Skeletal muscle tissue (tissue), 4 donors: Measurements from ENCODE around the gene PLA2G6. TPM values are rescaled to one million over a fixed set of nuclear protein-coding genes. Genes with fewer than 3 reads are reported as not detected.

Source experiments
- H3K27ac ChIP-seq: one replicate; pipeline ENCODE4 v1.7.0; 2013; ENCODE audit warnings: mild to moderate bottlenecking, low read depth, low read length, inconsistent platforms
- H3K27me3 ChIP-seq, 3 donors: one replicate each; pipeline ENCODE4 v1.7.0; 2013; ENCODE audit warnings: low read length in 3 of 3; ENCODE audit not compliant: control insufficient read depth in 3 of 3, insufficient read depth in 3 of 3
- H3K36me3 ChIP-seq, 3 donors: one replicate each; pipeline ENCODE4 v1.7.0; 2013; ENCODE audit warnings: low read length in 3 of 3; ENCODE audit not compliant: control insufficient read depth in 3 of 3, insufficient read depth in 3 of 3
- H3K4me1 ChIP-seq, 3 donors: one replicate each; pipeline ENCODE4 v1.7.0; 2013; ENCODE audit warnings: low read length in 3 of 3, mild to moderate bottlenecking in 3 of 3; ENCODE audit not compliant: control insufficient read depth in 3 of 3, insufficient read depth in 3 of 3
- H3K4me3 ChIP-seq, 3 donors: one replicate each; pipeline ENCODE4 v1.7.0; 2013; ENCODE audit warnings: low read length in 3 of 3
- H3K9ac ChIP-seq, 3 donors: one replicate each; pipeline ENCODE4 v1.7.0; 2013; ENCODE audit warnings: low read length in 3 of 3, mild to moderate bottlenecking in 3 of 3, moderate library complexity in 2 of 3, low read depth in 1 of 3
- H3K9me3 ChIP-seq, 3 donors: one replicate each; pipeline ENCODE4 v1.7.0; 2013; ENCODE audit warnings: low read length in 3 of 3; ENCODE audit not compliant: control insufficient read depth in 3 of 3
- total RNA-seq: library from RNA; depleted of rRNA; stranded (reverse); fragments of >200 nt; gene quantifications from one replicate; pipeline ENCODE4 v1.2.3, GENCODE V29; 2014
- donor health status: Osteomylitis.

Gene PLA2G6
- total RNA-seq, 1 donor from 2014 or later = 14.1 TPM

GRCh38 chr22:38107692-38108515, 73.7 kb downstream of the PLA2G6 start:
- H3K27ac ChIP-seq = no peak overlapping the region
- H3K9ac ChIP-seq = no peak overlapping the region
- no peak overlapping the region for H3K4me3 ChIP-seq
- peaks cover 6 to 8% (median 7%) of the 10 kb centered on the region in 3 donors for H3K4me1 ChIP-seq
- H3K27me3 ChIP-seq = no peaks in the 10 kb centered on the region
- H3K9me3 ChIP-seq = no peaks in the 10 kb centered on the region
- peaks cover 0 to 3% (median 0%) of the 10 kb centered on the region in 3 donors for H3K36me3 ChIP-seq

DNA sequence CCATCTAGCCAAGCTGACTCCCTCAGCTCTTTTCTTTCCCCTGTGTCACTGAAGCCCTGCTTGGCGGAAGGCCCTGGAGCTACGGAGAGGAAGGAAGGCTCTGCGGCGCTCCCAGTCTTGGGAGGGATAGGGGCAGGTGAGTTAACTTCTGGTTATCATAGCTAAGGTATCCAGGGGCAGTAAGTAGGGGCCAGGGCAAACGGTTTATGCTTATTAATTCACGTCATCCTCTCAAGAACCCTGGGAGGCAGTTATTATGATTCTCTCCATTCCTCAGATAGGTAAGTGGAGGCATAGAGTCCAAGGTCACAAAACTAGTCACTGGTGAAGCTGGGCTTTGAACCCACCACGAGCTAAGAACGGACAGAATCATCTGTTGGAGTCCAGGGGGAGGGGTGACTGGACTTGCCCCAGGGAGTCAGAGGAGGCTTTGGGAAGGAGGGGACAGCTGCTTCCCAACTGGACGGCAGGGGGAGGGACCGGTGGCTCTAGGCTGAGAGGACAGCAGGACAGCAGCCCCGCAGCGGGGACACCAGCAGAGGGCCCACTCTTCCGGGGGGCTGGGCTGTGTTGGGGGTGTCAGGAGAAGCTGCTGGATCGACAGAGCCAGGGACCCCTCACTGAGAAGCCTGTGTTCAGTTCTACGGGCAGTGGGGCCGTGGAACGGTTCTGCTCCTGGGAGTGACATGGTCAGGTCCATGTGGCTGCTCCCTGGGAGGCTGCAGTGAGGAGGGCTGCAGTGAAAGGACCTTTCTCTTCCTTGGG, 74.6 kb downstream of the PLA2G6 start:
- Histone ChIP-seq H3K9ac (no peak overlapping the region), H3K27ac (no peak overlapping the region), H3K27me3 (no peaks in the 10 kb centered on the region), H3K4me3 (no peak overlapping the region), H3K4me1 (peaks cover 6 to 8% (median 7%) of the 10 kb centered on the region in 3 donors), H3K9me3 (no peaks in the 10 kb centered on the region), H3K36me3 (peaks cover 0 to under 1% (median 0%) of the 10 kb centered on the region in 3 donors)

GRCh38 chr22:38104084-38104483, 77.5 kb downstream of the PLA2G6 start:
- no peak overlapping the region for H3K4me3 ChIP-seq
- no peaks in the 10 kb centered on the region for H3K9me3 ChIP-seq
- no peak overlapping the region for H3K9ac ChIP-seq
- no peaks in the 10 kb centered on the region for H3K36me3 ChIP-seq
- no peak overlapping the region for H3K27ac ChIP-seq
- no peaks in the 10 kb centered on the region for H3K27me3 ChIP-seq
- no peaks in the 10 kb centered on the region for H3K4me1 ChIP-seq

DNA sequence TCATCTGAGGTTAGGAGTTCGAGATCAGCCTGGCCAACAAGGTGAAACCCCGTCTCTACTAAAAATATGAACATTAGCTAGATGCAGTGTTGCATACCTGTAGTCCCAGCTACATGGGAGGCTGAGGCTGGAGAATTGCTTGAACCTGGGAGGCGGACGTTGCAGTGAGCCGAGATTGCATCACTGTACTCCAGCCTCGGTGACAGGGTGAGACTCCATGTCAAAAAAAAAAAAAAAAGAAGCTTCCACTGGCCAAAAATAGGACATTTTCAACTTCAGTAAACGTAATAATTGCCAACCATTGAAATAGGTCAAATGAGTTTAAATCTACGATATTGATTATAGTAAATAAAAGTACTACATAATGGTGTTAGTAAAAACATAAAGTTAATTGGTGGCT, 78.0 kb downstream of the PLA2G6 start:
- Histone ChIP-seq H3K4me3 (no peak overlapping the region), H3K27me3 (no peaks in the 10 kb centered on the region), H3K36me3 (no peaks in the 10 kb centered on the region), H3K9ac (no peak overlapping the region), H3K4me1 (peaks cover 0 to 2% (median 0%) of the 10 kb centered on the region in 3 donors), H3K9me3 (no peaks in the 10 kb centered on the region), H3K27ac (no peak overlapping the region)

DNA sequence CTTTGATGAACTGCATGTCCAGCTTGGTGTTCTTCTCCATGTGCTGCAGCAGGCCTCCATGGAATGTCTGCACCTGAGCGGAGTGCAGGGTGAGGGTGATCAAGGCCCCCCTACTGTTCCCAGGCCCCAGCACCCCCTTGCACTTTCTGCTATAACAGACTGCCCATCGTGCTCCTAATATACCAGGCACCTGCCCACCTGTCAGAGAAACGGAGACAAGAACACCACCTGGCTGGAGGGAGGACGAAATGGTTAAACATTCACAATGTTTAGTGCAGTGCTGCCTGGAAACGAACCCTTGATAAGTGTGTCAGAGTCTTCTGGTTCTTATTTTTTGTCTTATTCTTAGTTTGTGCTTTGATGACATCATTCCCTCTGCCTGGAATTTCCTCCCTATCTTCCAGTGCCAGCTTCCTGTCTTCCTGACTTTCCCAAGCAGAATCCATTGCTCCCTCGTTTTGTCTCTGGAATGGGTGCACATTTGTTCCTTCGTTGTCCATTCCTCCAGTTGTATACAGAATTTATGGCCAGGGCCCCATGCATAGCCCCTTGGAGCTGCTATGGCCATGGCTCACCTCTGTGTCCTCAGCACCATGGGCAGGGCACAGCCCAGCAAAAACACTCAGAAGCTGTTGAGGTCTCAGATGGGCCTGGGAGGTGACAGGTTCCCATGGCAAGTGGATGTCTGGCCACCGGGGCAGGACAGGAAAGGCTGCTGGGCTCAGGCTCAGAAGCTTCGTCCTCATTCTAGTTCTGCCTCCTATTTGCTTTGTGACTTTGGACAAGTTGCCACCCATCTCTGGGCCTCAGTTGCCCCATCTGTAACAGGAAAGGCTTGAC, 83.0 kb downstream of the PLA2G6 start:
- Histone ChIP-seq H3K27me3 (no peaks in the 10 kb centered on the region), H3K9ac (no peak overlapping the region), H3K27ac (no peak overlapping the region), H3K36me3 (no peaks in the 10 kb centered on the region), H3K9me3 (no peaks in the 10 kb centered on the region), H3K4me1 (peaks cover 0 to 5% (median 3%) of the 10 kb centered on the region in 3 donors), H3K4me3 (no peak overlapping the region)

DNA sequence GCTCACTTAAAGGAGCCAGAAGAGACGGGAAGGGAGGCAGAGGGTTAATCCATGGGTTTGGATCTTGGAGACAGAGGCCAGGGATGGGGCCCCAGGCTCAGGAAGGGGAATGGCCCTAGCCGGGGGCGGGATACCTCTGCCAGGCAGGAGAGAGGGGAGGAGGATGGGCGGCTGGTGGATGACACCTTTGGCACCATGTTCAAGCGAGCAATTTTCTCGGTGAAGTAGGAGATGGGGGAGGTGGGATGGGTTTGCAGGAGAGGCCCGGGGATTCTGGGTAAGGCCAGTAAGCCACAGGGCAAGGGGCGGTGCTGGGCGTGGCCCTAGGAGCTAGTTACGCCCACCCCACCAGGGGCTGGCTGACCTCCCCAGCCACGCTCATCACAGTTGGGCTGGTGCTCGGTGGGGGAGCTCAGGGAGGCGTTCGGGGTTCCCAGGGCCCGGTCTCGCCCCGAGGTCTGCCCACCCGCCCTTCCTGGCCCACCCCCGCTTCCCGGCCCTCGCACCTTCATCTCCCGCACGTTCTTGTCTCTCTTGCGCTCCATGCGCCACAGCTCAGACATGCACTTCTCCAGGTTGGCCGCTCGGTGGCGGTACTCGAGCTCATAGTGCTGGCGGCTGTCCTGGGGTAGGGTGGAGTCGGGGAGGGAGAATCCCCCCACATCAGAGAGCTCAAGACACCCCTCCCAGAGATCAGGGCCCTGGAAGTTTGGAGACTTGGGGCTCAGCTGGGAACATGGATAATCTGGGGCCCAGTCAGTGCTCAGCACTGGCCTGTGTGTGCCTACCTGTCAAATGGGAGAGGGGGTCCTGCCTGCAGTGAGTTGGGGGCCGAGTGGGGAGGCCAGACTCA, 83.8 kb downstream of the PLA2G6 start:
- no peaks in the 10 kb centered on the region for H3K36me3 ChIP-seq
- H3K4me1 ChIP-seq = peaks cover 0 to 5% (median 3%) of the 10 kb centered on the region in 3 donors
- no peaks in the 10 kb centered on the region for H3K9me3 ChIP-seq
- H3K27ac ChIP-seq = no peak overlapping the region
- no peaks in the 10 kb centered on the region for H3K27me3 ChIP-seq
- no peak overlapping the region for H3K4me3 ChIP-seq
- H3K9ac ChIP-seq = no peak overlapping the region

GRCh38 chr22:38097058-38097457, 84.6 kb downstream of the PLA2G6 start:
- no peak overlapping the region for H3K9ac ChIP-seq

GRCh38 chr22:38089474-38089851, 92.2 kb downstream of the PLA2G6 start:
- Histone ChIP-seq H3K9me3 (no peaks in the 10 kb centered on the region), H3K27me3 (peaks cover 7 to 11% (median 10%) of the 10 kb centered on the region in 3 donors), H3K4me3 (no peak overlapping the region), H3K4me1 (peaks cover 0 to 3% (median 0%) of the 10 kb centered on the region in 3 donors), H3K9ac (no peak overlapping the region), H3K36me3 (peaks cover 0 to 5% (median 4%) of the 10 kb centered on the region in 3 donors), H3K27ac (no peak overlapping the region)

More at GRCh38 chr22:38097058-38097457, 84.6 kb downstream of the PLA2G6 start:
- Histone ChIP-seq H3K4me1 (peaks cover 0 to 5% (median 3%) of the 10 kb centered on the region in 3 donors), H3K4me3 (no peak overlapping the region), H3K9me3 (no peaks in the 10 kb centered on the region), H3K36me3 (no peaks in the 10 kb centered on the region), H3K27me3 (no peaks in the 10 kb centered on the region), H3K27ac (no peak overlapping the region)
